Osteocyte (in vitro differentiated cells): ENCODE measurements around the gene PI4KA. TPM values are rescaled to one million over a fixed set of nuclear protein-coding genes. Genes with fewer than 3 reads are reported as not detected.

ENCODE experiments used
- DNase-seq: peaks from one replicate; pipeline ENCODE4 v3.0.0; 2021; ENCODE audit warnings: mixed read lengths; ENCODE audit not compliant: unreplicated experiment; ENCODE audit errors: extremely low spot score
- H3K27ac Mint-ChIP-seq: one replicate; pipeline ENCODE4 v1.8.0; 2021; ENCODE audit warnings: mild to moderate bottlenecking, mixed read lengths; ENCODE audit not compliant: unreplicated experiment
- H3K27me3 Mint-ChIP-seq: one replicate; pipeline ENCODE4 v1.8.0; 2021; ENCODE audit warnings: mixed read lengths; ENCODE audit not compliant: unreplicated experiment
- H3K36me3 Mint-ChIP-seq: one replicate; pipeline ENCODE4 v1.8.0; 2021; ENCODE audit warnings: mixed read lengths; ENCODE audit not compliant: unreplicated experiment
- H3K4me1 Mint-ChIP-seq: one replicate; pipeline ENCODE4 v1.8.0; 2021; ENCODE audit warnings: mixed read lengths; ENCODE audit not compliant: unreplicated experiment
- H3K4me3 Mint-ChIP-seq: one replicate; pipeline ENCODE4 v1.8.0; 2021; ENCODE audit warnings: mild to moderate bottlenecking, moderate library complexity, mixed read lengths; ENCODE audit not compliant: unreplicated experiment
- H3K9me3 Mint-ChIP-seq: one replicate; pipeline ENCODE4 v1.8.0; 2021; ENCODE audit warnings: mixed read lengths; ENCODE audit not compliant: unreplicated experiment
- CTCF ChIP-seq: fragments of 200-600 bp; sonication (generic); IDR thresholded peaks from 2 replicates; pipeline ENCODE4 v1.5.0; 2021; ENCODE audit warnings: antibody characterized with exemption, mild to moderate bottlenecking, moderate library complexity
- total RNA-seq: library from RNA; stranded (reverse); gene quantifications from 2 replicates; pipeline ENCODE4 v1.2.1, GENCODE V29; 2021

The PI4KA gene
- total RNA-seq, 1 donor from 2014 or later: 108 TPM

DNA sequence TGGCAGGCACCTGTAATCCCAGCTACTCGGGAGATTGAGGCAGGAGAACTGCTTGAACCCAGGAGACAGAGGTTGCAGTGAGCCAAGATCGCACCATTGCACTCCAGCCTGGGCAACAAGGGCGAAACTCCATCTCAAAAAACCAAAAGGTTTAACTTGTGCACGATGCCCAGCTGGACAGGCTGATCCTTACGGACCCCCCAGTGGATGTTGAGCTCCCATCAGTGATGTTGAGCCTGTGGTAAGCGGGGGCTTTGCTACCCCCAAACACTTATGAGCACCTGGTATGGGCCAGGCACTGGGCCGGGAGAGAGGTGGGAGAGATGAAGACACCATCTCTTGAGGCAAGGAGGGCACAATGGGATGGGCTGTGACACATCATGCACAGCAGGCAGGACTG lies 92.1 kb downstream of the PI4KA start:
- no peak for TF ChIP-seq CTCF
- Mint-ChIP-seq H3K4me3 (no peak overlapping the region), H3K4me1 (no peaks in the 10 kb centered on the region), H3K27me3 (no peaks in the 10 kb centered on the region), H3K9me3 (no peaks in the 10 kb centered on the region), H3K27ac (no peak overlapping the region), H3K36me3 (peaks cover 30% of the 10 kb centered on the region)
- no peak for DNase-seq

GRCh38 chr22:20765938-20766337 lies 92.7 kb downstream of the PI4KA start:
- Mint-ChIP-seq H3K27ac (no peak overlapping the region), H3K4me3 (no peak overlapping the region), H3K36me3 (peaks cover 32% of the 10 kb centered on the region), H3K4me1 (no peaks in the 10 kb centered on the region), H3K27me3 (no peaks in the 10 kb centered on the region), H3K9me3 (no peaks in the 10 kb centered on the region)
- no peak for DNase-seq
- no peak for TF ChIP-seq CTCF

- Mint-ChIP-seq H3K4me3 (no peak overlapping the region), H3K9me3 (no peaks in the 10 kb centered on the region), H3K4me1 (no peaks in the 10 kb centered on the region), H3K27ac (no peak overlapping the region), H3K27me3 (no peaks in the 10 kb centered on the region), H3K36me3 (peaks cover 34% of the 10 kb centered on the region)
- DNase-seq: no peak
- no peak for TF ChIP-seq CTCF
Observed at GRCh38 chr22:20764729-20765128, 93.9 kb downstream of the PI4KA start.

DNA sequence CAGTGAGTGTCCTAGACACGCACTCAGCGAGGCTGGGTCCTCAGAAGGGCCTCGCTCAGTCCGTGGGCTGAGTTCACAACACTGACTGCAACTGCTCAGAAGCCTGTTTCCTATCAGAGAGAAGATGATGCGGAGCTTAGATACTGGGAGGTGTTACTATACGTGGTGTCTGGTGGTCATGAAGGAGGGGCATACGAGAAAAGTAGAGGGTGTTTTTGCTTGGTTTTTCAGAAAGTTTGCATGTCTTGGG lies 94.2 kb downstream of the PI4KA start:
- no peaks in the 10 kb centered on the region for H3K9me3 Mint-ChIP-seq
- H3K27me3 Mint-ChIP-seq: no peaks in the 10 kb centered on the region
- H3K4me1 Mint-ChIP-seq: no peaks in the 10 kb centered on the region
- peaks cover 33% of the 10 kb centered on the region for H3K36me3 Mint-ChIP-seq
- no peak for DNase-seq
- no peak overlapping the region for H3K27ac Mint-ChIP-seq
- no peak overlapping the region for H3K4me3 Mint-ChIP-seq
- TF ChIP-seq CTCF: no peak

- H3K27me3 Mint-ChIP-seq: no peaks in the 10 kb centered on the region
- no peaks in the 10 kb centered on the region for H3K9me3 Mint-ChIP-seq
- no peak for TF ChIP-seq CTCF
- DNase-seq: no peak
- H3K4me3 Mint-ChIP-seq: no peak overlapping the region
- no peaks in the 10 kb centered on the region for H3K4me1 Mint-ChIP-seq
- H3K36me3 Mint-ChIP-seq: peaks cover 33% of the 10 kb centered on the region
- H3K27ac Mint-ChIP-seq: no peak overlapping the region
Observed at GRCh38 chr22:20763630-20764470, 94.8 kb downstream of the PI4KA start.
